Colonic mucosa (tissue), 4 donors: ENCODE data around the gene ASCL5. TPM values are rescaled to one million over a fixed set of nuclear protein-coding genes. Genes with fewer than 3 reads are reported as not detected.

Source experiments
- DNase-seq: peaks from one replicate; pipeline ENCODE4 v3.0.0-alpha.2; 2020
- H3K27ac ChIP-seq: fragments of 200-600 bp; one replicate; pipeline ENCODE4 v1.8.0; 2021
- H3K27me3 ChIP-seq: fragments of 200-600 bp; one replicate; pipeline ENCODE4 v1.8.0; 2021
- H3K36me3 ChIP-seq: fragments of 200-600 bp; one replicate; pipeline ENCODE4 v1.8.0; 2021
- H3K4me1 ChIP-seq: fragments of 200-600 bp; one replicate; pipeline ENCODE4 v1.8.0; 2021; ENCODE audit warnings: mild to moderate bottlenecking
- H3K4me3 ChIP-seq: fragments of 200-600 bp; one replicate; pipeline ENCODE4 v1.8.0; 2021
- H3K9ac ChIP-seq, 2 donors: one replicate each; pipeline ENCODE4 v1.7.0; 2013; ENCODE audit warnings: control low read depth in 2 of 2, low read depth in 2 of 2, low read length in 2 of 2
- H3K9me3 ChIP-seq: fragments of 200-600 bp; one replicate; pipeline ENCODE4 v1.8.0; 2021
- intact Hi-C: fragments of 100-400 bp; cut with DNase I; formaldehyde crosslinking; loops from one replicate; pipeline ENCODE4 v1.14.1; 2022
- total RNA-seq, 2 donors: library from RNA; stranded (reverse); fragmentation: NEBNext Ultra II Directional in 1 of 2; extraction: Animal tissue kit (Norgen Biotek cat#: 25700) in 1 of 2; gene quantifications; one replicate each; pipeline ENCODE4 v1.2.1, GENCODE V29; 2021
- TF ChIP-seq, protein P1 (sequence below): fragments of 200-600 bp; IDR thresholded peaks from one replicate; pipeline ENCODE4 v1.8.0; 2022; ENCODE audit warnings: antibody characterized with exemption, mild to moderate bottlenecking
- donor health status: healthy.
- donor health status: DM: no; HTN: no; CAD: no.
- donor health status: DM: no; HTN: no; CAD: no.

The ASCL5 gene
- total RNA-seq, 2 donors from 2014 or later, result not detected

DNA sequence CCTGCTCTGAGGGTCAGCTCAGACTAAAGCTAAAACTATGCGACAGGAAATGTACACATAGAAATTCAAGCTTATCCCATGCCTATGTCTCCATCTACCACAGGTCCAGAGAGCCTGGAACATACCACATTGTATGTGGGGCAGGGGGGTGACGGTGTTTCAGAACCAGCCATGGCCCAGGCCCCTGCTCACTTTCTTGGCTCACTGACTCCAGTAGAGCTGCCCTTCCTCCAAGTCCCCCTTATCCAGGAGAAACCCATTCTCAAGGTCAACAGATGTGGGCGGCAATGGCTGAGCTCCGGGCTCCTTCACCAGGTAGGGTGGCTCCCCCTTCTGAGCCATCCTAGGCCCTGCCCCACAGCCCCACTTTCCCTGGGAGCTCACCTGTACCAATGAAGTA, 35.7 kb downstream of the ASCL5 start:
- Histone ChIP-seq H3K27ac (no peak overlapping the region), H3K27me3 (no peaks in the 10 kb centered on the region), H3K4me1 (no peaks in the 10 kb centered on the region), H3K9me3 (no peaks in the 10 kb centered on the region), H3K9ac (no peak overlapping the region), H3K36me3 (no peaks in the 10 kb centered on the region), H3K4me3 (no peak overlapping the region)
- intact Hi-C loops, result no loop called here
- TF ChIP-seq, protein P1, sequence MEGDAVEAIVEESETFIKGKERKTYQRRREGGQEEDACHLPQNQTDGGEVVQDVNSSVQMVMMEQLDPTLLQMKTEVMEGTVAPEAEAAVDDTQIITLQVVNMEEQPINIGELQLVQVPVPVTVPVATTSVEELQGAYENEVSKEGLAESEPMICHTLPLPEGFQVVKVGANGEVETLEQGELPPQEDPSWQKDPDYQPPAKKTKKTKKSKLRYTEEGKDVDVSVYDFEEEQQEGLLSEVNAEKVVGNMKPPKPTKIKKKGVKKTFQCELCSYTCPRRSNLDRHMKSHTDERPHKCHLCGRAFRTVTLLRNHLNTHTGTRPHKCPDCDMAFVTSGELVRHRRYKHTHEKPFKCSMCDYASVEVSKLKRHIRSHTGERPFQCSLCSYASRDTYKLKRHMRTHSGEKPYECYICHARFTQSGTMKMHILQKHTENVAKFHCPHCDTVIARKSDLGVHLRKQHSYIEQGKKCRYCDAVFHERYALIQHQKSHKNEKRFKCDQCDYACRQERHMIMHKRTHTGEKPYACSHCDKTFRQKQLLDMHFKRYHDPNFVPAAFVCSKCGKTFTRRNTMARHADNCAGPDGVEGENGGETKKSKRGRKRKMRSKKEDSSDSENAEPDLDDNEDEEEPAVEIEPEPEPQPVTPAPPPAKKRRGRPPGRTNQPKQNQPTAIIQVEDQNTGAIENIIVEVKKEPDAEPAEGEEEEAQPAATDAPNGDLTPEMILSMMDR, result no peak
- no peak for DNase-seq

DNA sequence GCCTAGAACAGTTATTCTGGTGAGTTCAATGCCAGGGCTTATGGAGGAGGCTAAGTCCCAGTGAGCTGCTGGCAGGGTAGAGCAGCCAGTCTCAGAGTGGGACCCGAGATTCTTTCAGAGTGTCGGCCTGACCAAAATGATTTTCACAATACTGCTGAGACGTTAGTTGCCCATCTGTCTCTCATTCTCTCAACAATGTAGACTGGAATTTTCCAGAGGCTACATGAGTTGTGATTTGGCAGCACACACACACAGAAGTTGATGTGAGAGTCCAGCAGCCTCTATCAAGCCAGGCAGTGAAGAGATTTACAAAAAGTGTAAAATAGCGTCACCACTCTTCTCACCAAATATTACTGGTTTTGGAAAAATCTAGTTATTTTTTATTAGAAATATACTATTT, 36.4 kb downstream of the ASCL5 start:
- Histone ChIP-seq H3K4me3 (no peak overlapping the region), H3K4me1 (no peaks in the 10 kb centered on the region), H3K27ac (no peak overlapping the region), H3K9me3 (no peaks in the 10 kb centered on the region), H3K9ac (no peak overlapping the region), H3K36me3 (no peaks in the 10 kb centered on the region), H3K27me3 (no peaks in the 10 kb centered on the region)
- DNase-seq, result no peak
- intact Hi-C loops, result no loop called here
- TF ChIP-seq, protein P1, result no peak

DNA sequence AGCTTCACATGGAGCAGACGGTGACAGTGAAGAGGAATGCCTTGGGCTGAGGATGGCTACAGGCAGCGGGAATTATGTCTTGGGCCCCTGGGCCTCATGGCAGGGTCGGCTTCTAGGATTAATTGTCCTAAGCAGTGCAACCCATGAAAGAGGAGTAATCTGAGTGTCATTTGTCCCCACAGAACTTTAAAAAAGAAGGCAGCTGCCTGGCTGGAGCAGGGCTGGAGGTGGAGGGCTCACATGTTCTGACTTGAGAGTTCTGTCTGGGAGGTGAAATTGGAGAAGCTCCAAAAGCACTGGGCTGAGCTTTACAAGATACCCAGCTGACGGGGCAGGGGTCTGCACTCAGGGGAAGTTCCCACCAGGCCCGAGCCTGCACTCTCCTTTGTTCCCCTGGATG, 37.4 kb downstream of the ASCL5 start:
- TF ChIP-seq, protein P1, result no peak
- Histone ChIP-seq H3K9ac (no peak overlapping the region), H3K4me1 (no peaks in the 10 kb centered on the region), H3K27ac (no peak overlapping the region), H3K9me3 (no peaks in the 10 kb centered on the region), H3K36me3 (no peaks in the 10 kb centered on the region), H3K4me3 (no peak overlapping the region), H3K27me3 (no peaks in the 10 kb centered on the region)
- intact Hi-C loops, result no loop called here
- no peak for DNase-seq

DNA sequence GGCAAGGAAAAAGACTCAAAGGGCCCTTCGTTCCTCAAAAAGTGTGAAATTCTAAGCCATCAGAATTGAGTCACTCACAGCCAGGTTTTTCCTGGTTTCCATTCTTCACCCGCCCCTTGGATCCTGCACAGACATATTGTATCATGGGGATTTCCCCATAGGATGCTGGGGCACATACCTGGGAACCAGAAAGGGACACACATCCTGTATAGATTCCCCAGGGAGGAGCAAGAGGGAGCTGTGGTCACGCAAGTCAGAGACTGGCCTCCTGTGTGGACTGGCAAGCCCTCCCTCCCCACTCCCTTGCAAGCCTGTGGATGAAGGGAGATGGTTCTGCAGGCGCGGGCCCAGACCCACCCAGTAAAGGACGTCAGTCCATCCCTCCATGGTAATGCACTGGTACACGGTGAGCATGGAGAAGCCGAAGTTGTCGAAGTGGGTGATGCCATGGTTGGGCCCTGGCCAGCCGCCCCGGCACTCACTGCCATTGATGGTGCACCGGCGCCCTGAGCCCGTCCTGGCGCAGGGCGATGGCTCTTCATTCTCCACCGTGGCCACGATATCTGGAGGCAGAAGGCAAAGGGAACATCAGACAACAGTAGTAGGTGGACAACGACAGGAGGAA, 38.0 kb downstream of the ASCL5 start:
- H3K36me3 ChIP-seq, result no peaks in the 10 kb centered on the region
- no peak overlapping the region for H3K9ac ChIP-seq
- H3K9me3 ChIP-seq, result no peaks in the 10 kb centered on the region
- no peak overlapping the region for H3K4me3 ChIP-seq
- H3K27me3 ChIP-seq, result no peaks in the 10 kb centered on the region
- intact Hi-C loops, result no loop called here
- TF ChIP-seq, protein P1, result no peak
- no peak overlapping the region for H3K27ac ChIP-seq
- H3K4me1 ChIP-seq, result no peaks in the 10 kb centered on the region
- no peak for DNase-seq

DNA sequence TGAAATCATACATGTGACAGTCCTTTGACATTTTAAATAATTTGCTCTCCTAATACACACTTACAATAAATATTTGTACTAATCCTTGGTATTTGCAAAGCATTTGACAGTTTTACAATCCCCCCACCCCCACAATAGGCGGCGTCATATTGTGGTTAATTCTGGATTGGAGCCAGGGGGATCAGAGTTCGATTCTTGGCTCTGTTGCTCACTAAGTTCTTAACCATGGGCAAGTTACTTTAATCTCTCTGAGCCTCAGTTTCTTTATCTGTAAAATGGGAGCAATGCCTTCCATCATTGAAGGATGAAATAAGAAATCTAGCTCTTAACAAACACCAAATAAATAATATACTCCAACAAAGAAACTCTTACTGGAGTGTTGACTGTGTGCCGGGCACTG, 38.6 kb downstream of the ASCL5 start:
- H3K27ac ChIP-seq, result no peak overlapping the region
- no peaks in the 10 kb centered on the region for H3K36me3 ChIP-seq
- no peak for DNase-seq
- H3K9ac ChIP-seq, result no peak overlapping the region
- intact Hi-C loops, result no loop called here
- TF ChIP-seq, protein P1, result no peak
- no peaks in the 10 kb centered on the region for H3K4me1 ChIP-seq
- H3K9me3 ChIP-seq, result no peaks in the 10 kb centered on the region
- H3K27me3 ChIP-seq, result no peaks in the 10 kb centered on the region
- no peak overlapping the region for H3K4me3 ChIP-seq
